OCI-M1 (cell line): ENCODE measurements around the gene POGK.

Source experiments
- DNase-seq: peaks from one replicate; lab custom pipeline; 2025; lab: John Stamatoyannopoulos, UW

Gene POGK

DNA sequence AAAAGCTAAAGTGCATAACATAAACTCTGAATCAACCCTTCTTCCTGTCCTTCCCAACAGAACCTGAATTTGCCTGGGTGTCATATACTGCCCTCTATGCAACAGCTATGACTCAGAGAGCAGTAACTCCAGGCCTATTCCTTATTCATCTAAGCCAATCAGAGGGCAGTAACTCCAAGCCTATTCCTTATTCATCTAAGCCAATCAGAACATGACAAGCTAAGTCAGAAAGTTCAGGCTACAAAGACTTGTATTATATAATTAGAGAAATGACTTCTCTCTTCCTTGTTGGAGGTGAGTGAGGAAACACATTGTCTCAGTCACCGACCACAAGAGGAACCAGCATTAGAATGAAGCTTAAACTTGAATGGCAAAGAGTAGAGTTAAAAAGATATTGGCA, 63.0 kb downstream of the POGK start:
- peak; percentile 29 for DNase-seq

DNA sequence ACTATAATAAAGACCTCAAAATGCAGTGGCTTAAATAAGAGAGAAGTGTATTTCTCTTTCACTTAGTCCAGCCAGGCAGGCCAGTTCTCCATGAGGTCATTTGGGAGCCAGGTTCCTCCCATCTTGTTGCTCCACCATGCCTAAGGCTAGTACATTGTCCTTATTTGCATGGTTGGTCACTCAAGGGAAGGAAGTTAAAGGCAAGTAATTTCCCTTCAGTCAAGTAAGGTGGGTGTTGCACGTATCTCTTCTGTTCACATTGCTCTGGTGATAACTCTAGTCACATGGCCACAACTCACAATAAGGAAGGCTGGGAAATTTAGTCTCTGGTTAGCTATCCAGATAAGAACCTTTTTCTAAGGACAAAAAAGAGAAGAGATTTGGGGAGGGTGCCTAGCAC, 64.0 kb downstream of the POGK start:
- peak; percentile 89 for DNase-seq

DNA sequence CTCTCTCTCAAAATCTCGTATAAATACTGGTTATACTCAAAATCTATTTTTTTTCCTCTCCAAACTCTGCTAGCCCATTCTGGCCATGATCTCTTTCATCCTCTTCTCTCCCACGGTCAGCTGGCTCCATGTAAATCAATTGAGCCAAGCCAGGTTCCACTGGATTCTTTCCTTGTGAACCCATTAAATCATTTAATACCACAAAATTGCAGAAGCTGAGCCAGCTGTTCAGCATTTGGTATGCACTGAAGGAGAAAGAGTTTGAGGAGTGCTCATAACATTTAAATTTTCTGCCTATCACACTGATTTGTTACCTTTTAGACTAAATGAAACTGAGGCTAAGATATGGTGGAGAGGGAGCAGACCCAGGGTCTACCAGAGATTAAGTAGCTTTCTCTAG, 65.9 kb downstream of the POGK start:
- no peak for DNase-seq

DNA sequence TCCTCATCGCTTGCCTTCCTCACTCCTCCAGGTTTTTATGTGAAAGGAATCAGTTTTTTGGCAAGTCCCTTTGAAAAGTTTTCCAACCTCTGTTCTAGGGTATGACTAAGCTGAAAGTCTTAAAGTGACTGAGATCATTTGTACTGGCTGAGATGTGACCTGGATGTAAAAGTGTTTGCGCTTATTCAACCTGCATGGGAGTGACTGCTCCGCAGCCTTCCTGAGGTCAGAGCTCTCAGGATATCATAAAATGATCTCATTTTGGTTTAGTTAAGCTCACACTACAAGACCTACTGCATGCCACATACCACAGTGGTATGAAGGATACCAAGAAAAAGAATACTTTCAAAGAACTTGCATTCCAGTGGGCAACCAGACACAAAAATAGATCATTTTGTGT, 66.6 kb downstream of the POGK start:
- DNase-seq, result no peak
